Karpas-422 (cell line): ENCODE results near the gene GCC1. TPM values are rescaled to one million over a fixed set of nuclear protein-coding genes. Genes with fewer than 3 reads are reported as not detected.

ENCODE experiments used
- DNase-seq: peaks from one replicate; pipeline ENCODE4 v3.0.0-alpha.2; 2015
- H2AFZ ChIP-seq: fragments of 200-600 bp; sonication (generic); 2 replicates; pipeline ENCODE4 v1.6.1; 2014; ENCODE audit warnings: antibody characterized with exemption, low read length, mixed read lengths
- H3K27ac ChIP-seq: fragments of 200-600 bp; sonication (generic); 2 replicates; pipeline ENCODE4 v1.5.1; 2014; ENCODE audit warnings: mild to moderate bottlenecking, low read length, moderate library complexity
- H3K27me3 ChIP-seq: fragments of 200-600 bp; sonication (generic); 2 replicates; pipeline ENCODE4 v1.6.1; 2014; ENCODE audit warnings: low read length, mixed read lengths
- H3K36me3 ChIP-seq: fragments of 200-600 bp; sonication (generic); 2 replicates; pipeline ENCODE4 v1.6.1; 2014; ENCODE audit warnings: low read length, mixed read lengths; ENCODE audit not compliant: insufficient read depth
- H3K4me1 ChIP-seq: fragments of 200-600 bp; sonication (generic); 2 replicates; pipeline ENCODE4 v1.6.1; 2014; ENCODE audit warnings: mild to moderate bottlenecking, low read length, mixed read lengths
- H3K4me2 ChIP-seq: fragments of 200-600 bp; sonication (generic); 2 replicates; pipeline ENCODE4 v1.6.1; 2014; ENCODE audit warnings: low read length, low read depth, mild to moderate bottlenecking; ENCODE audit not compliant: poor library complexity, severe bottlenecking
- H3K4me3 ChIP-seq: fragments of 200-600 bp; sonication (generic); 2 replicates; pipeline ENCODE4 v1.5.1; 2014; ENCODE audit warnings: mild to moderate bottlenecking, antibody characterized with exemption, low read length, mixed read lengths
- H3K79me2 ChIP-seq: fragments of 200-600 bp; sonication (generic); 2 replicates; pipeline ENCODE4 v1.6.1; 2014; ENCODE audit warnings: mild to moderate bottlenecking, low read length, mixed read lengths
- H3K9ac ChIP-seq: fragments of 200-600 bp; sonication (generic); 2 replicates; pipeline ENCODE4 v1.6.0; 2014; ENCODE audit warnings: low read length
- H3K9me2 ChIP-seq: fragments of 200-600 bp; sonication (generic), shearing (Covaris generic); replicated peaks from 2 replicates; pipeline ENCODE4 v1.6.0; 2014; ENCODE audit warnings: mild to moderate bottlenecking, low read length, moderate library complexity; ENCODE audit not compliant: insufficient read depth
- H3K9me3 ChIP-seq: fragments of 300-700, 200-600 bp; sonication (generic); 2 replicates; pipeline ENCODE4 v1.6.1; 2014; ENCODE audit warnings: low read length, mixed read lengths
- H4K20me1 ChIP-seq: fragments of 200-600 bp; sonication (generic); 2 replicates; pipeline ENCODE4 v1.6.1; 2014; ENCODE audit warnings: mild to moderate bottlenecking, antibody characterized with exemption, low read length, low read depth; ENCODE audit not compliant: insufficient read depth
- total RNA-seq: library from RNA; depleted of rRNA; stranded (reverse); fragments of >200 nt; shearing (Covaris generic); gene quantifications from 2 replicates; pipeline ENCODE4 v1.2.3, GENCODE V29; 2014; ENCODE audit warnings: low replicate concordance

The GCC1 gene
- total RNA-seq, 1 experiment from 2014 or later: 6.8 TPM

- H3K27me3 ChIP-seq: no peaks in the 10 kb centered on the region
- no peak overlapping the region for H3K4me3 ChIP-seq
- no peak for DNase-seq
- no peaks in the 10 kb centered on the region for H3K9me3 ChIP-seq
- H3K79me2 ChIP-seq: peaks cover 52% of the 10 kb centered on the region
- no peak overlapping the region for H3K4me2 ChIP-seq
- H3K4me1 ChIP-seq: peaks cover 38% of the 10 kb centered on the region
- peaks cover 30% of the 10 kb centered on the region for H4K20me1 ChIP-seq
- H3K9ac ChIP-seq: no peak overlapping the region
- peaks cover 5% of the 10 kb centered on the region; the same call in 1 of the 2 replicates for H3K36me3 ChIP-seq
- H3K27ac ChIP-seq: no peak overlapping the region
- H3K9me2 ChIP-seq: no peaks in the 10 kb centered on the region
- H2AFZ ChIP-seq: no peak overlapping the region
Observed at GRCh38 chr7:127586346-127586745, 950 bp upstream of the GCC1 start.

- Histone ChIP-seq H3K27ac (no peak overlapping the region), H3K9me2 (no peaks in the 10 kb centered on the region), H3K4me2 (peak overlapping the region; percentile 89), H4K20me1 (peaks cover 33% of the 10 kb centered on the region), H2AFZ (no peak overlapping the region), H3K4me1 (peaks cover 35% of the 10 kb centered on the region), H3K27me3 (no peaks in the 10 kb centered on the region), H3K9ac (peak overlapping the region; percentile 93), H3K9me3 (no peaks in the 10 kb centered on the region), H3K4me3 (peak overlapping the region; percentile 95), H3K36me3 (no peaks in the 10 kb centered on the region), H3K79me2 (peaks cover 51% of the 10 kb centered on the region)
- DNase-seq: no peak
Observed at GRCh38 chr7:127584648-127585043, 750 bp downstream of the GCC1 start.

DNA sequence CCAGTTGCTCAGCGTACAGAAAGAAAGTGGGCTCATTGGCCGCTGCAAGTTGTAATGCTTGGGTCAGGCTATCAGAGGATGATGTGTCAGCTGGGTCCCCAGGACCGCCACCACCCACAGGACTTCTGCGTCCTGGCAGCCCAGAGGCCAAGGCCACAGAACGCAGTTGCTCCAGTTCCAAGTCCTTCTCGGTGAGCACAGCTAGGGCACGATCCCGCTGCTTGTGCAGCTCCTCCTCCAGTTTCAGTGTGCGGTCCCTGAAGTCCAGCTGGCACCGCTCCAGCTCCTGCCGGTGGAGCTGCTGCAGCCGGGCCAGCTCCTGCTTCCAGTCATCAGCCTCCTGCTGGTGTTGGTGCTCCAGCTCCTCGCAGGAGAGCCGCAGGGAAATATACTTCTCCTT, 3.0 kb downstream of the GCC1 start:
- Histone ChIP-seq H3K4me2 (no peak overlapping the region), H3K9me3 (no peaks in the 10 kb centered on the region), H2AFZ (no peak overlapping the region), H4K20me1 (peaks cover 29% of the 10 kb centered on the region), H3K27ac (no peak overlapping the region), H3K4me1 (peaks cover 20% of the 10 kb centered on the region), H3K9ac (no peak overlapping the region), H3K36me3 (no peaks in the 10 kb centered on the region), H3K79me2 (peaks cover 37% of the 10 kb centered on the region), H3K27me3 (no peaks in the 10 kb centered on the region), H3K9me2 (no peaks in the 10 kb centered on the region), H3K4me3 (no peak overlapping the region)
- DNase-seq: no peak

DNA sequence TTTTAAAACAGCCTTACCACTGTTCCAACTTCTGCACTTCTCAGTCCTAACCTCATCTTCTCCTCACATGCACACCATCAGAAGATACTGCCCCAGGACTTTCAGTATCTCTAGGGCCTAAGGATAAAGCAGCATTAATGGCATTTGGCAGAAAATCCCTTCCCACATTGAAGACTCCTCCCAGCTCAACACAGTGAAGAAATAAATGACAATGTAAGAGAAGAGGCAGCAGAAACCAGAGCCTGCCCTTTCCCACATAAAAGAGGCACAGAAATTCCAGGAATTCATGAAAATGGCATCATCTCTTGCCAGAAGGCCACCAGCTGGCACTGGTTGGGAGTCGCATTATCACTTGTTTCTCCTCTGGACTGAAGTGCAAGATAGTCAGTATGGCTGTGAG, 3.7 kb downstream of the GCC1 start:
- no peak overlapping the region for H3K9ac ChIP-seq
- peaks cover 29% of the 10 kb centered on the region for H4K20me1 ChIP-seq
- no peak overlapping the region for H3K27ac ChIP-seq
- H3K9me2 ChIP-seq: no peaks in the 10 kb centered on the region
- no peak overlapping the region for H3K4me2 ChIP-seq
- no peak overlapping the region for H2AFZ ChIP-seq
- H3K36me3 ChIP-seq: no peaks in the 10 kb centered on the region
- H3K79me2 ChIP-seq: peaks cover 37% of the 10 kb centered on the region
- no peaks in the 10 kb centered on the region for H3K27me3 ChIP-seq
- no peak for DNase-seq
- H3K4me3 ChIP-seq: no peak overlapping the region
- peaks cover 20% of the 10 kb centered on the region for H3K4me1 ChIP-seq
- H3K9me3 ChIP-seq: no peaks in the 10 kb centered on the region

DNA sequence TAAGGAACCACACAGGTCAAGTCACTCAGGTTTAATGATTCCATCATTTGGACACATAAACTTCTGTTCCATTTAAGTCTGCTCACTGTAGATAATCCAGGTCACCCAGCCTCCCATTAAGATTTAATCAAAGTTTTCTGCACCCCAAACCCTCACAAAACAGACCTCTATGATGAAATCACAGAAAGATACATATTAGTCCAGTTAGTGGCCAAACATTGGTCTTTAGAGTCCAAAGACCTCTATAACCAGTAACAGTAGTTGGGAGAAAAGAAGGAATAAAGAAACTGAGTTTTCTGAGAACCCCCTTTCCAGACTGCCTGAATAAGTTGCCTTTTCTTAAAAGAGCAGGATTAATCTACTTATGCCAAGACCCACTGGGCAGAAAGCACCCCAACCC, 4.8 kb downstream of the GCC1 start:
- Histone ChIP-seq H3K9ac (no peak overlapping the region), H4K20me1 (peaks cover 29% of the 10 kb centered on the region), H3K4me3 (no peak overlapping the region), H2AFZ (no peak overlapping the region), H3K27me3 (no peaks in the 10 kb centered on the region), H3K36me3 (no peaks in the 10 kb centered on the region), H3K9me3 (no peaks in the 10 kb centered on the region), H3K9me2 (no peaks in the 10 kb centered on the region), H3K27ac (no peak overlapping the region), H3K79me2 (peaks cover 37% of the 10 kb centered on the region), H3K4me1 (peaks cover 17% of the 10 kb centered on the region), H3K4me2 (no peak overlapping the region)
- no peak for DNase-seq

DNA sequence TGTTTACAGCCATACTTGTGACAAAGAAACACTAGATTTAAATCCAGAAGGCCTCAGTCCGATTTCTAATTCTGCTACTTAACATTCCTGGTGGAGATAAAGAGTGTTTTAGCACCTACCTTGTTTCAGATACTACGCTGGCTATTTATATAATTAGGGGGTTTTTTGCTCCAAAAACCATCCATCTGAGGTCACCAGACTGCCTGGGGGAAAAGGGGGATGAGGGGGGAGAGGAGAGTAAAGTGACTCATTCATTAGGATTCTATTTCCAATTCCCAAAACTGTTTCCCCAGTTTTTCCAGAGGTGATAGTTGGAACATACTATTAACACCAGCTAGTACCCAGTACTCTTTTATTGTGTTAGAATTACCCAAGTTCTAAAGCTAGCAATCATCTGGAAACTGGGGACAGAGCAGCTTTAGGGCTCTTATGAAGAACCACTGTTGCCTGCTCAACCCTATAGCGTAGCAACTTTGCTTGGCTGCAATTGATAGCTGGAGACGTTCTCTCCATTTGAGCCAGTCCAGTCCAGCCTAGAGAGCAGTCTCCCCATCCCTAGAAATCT, 6.6 kb downstream of the GCC1 start:
- H2AFZ ChIP-seq: no peak overlapping the region
- no peak overlapping the region for H3K9ac ChIP-seq
- H3K4me3 ChIP-seq: no peak overlapping the region
- no peak overlapping the region for H3K27ac ChIP-seq
- H3K79me2 ChIP-seq: peaks cover 22% of the 10 kb centered on the region
- no peaks in the 10 kb centered on the region for H3K9me3 ChIP-seq
- H3K4me1 ChIP-seq: peaks cover 5% of the 10 kb centered on the region
- H3K36me3 ChIP-seq: no peaks in the 10 kb centered on the region
- H3K4me2 ChIP-seq: no peak overlapping the region
- peaks cover 16% of the 10 kb centered on the region for H4K20me1 ChIP-seq
- no peak for DNase-seq
- no peaks in the 10 kb centered on the region for H3K27me3 ChIP-seq
- no peaks in the 10 kb centered on the region for H3K9me2 ChIP-seq

DNA sequence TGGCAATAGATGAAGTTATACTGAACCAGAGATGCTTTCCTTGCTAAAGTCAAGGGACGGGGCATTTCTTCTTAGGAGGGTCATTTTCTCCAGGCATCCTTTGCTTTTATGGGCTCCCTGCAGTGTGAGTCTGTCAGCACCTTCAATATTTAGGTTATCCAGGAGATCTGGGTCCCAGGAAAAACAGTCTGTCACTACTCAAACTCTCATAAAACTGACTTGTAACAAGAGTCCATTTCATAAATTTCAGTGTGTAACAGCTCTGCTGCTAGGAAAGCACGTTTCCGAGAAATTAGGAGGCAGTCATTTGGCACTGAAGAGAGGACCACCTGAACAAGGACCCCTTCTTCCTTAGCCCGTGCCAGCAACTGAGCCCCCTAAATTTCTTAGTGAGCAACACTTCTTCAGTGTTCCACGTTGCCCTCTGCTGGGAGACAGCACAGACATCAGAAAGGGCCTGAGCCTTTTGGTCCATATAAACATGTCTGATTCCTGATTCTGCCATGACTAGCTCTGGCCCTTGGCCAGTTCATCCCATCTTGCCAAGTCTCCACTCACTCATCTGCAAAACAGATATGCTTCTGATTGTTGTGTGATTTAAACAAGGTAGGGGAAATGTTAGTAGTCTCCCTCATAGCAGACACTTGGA, 7.2 kb downstream of the GCC1 start:
- H3K36me3 ChIP-seq: no peaks in the 10 kb centered on the region
- H3K4me2 ChIP-seq: no peak overlapping the region

GRCh38 chr7:127571741-127572505, 13.5 kb downstream of the GCC1 start:
- Histone ChIP-seq H3K9me2 (no peaks in the 10 kb centered on the region), H3K27me3 (no peaks in the 10 kb centered on the region), H3K9ac (no peak overlapping the region)

More for the DNA sequence above, 7.2 kb downstream of the GCC1 start:
- H3K27ac ChIP-seq: no peak overlapping the region
- H3K9me3 ChIP-seq: no peaks in the 10 kb centered on the region
- H3K4me1 ChIP-seq: no peaks in the 10 kb centered on the region
- no peaks in the 10 kb centered on the region for H3K27me3 ChIP-seq
- peaks cover 15% of the 10 kb centered on the region for H3K79me2 ChIP-seq
- no peak overlapping the region for H2AFZ ChIP-seq
- peaks cover 12% of the 10 kb centered on the region; the same call in 1 of the 2 replicates for H4K20me1 ChIP-seq
- no peaks in the 10 kb centered on the region for H3K9me2 ChIP-seq
- peak; percentile 50 for DNase-seq
- H3K9ac ChIP-seq: no peak overlapping the region
- no peak overlapping the region for H3K4me3 ChIP-seq

More at GRCh38 chr7:127571741-127572505, 13.5 kb downstream of the GCC1 start:
- Histone ChIP-seq H3K9me3 (no peaks in the 10 kb centered on the region), H3K36me3 (no peaks in the 10 kb centered on the region), H3K4me1 (no peaks in the 10 kb centered on the region), H3K4me2 (no peak overlapping the region), H4K20me1 (no peaks in the 10 kb centered on the region), H3K4me3 (no peak overlapping the region), H3K27ac (no peak overlapping the region), H3K79me2 (no peaks in the 10 kb centered on the region), H2AFZ (no peak overlapping the region)
- no peak for DNase-seq
